ENCODE data around the gene FCRL5.
"Not testable (repeated sequence)": the region's sequence is repeated elsewhere in the genome, so short reads cannot be mapped to it uniquely, and the experiment has no call there.

The FCRL5 gene

GRCh38 chr1:157487504-157487903 lies 64.8 kb downstream of the FCRL5 start:
- no peak for DNase-seq (ENCODE audit: low read depth in 2 of 2)

GRCh38 chr1:157487096-157487495 lies 65.2 kb downstream of the FCRL5 start:
- no peak for DNase-seq (ENCODE audit: low read depth in 2 of 2)

GRCh38 chr1:157486400-157486799 lies 65.9 kb downstream of the FCRL5 start:
- not testable (repeated sequence) for DNase-seq (ENCODE audit: low read depth in 2 of 2)

- no peak for DNase-seq (ENCODE audit: low read depth in 2 of 2)
These were observed 66.5 kb downstream of the FCRL5 start for GRCh38 chr1:157485793-157486192.

GRCh38 chr1:157484573-157484972 lies 67.7 kb downstream of the FCRL5 start:
- no peak for DNase-seq (ENCODE audit: low read depth in 2 of 2)

GRCh38 chr1:157483635-157484034 lies 68.7 kb downstream of the FCRL5 start:
- no peak for DNase-seq (ENCODE audit: low read depth in 2 of 2)

GRCh38 chr1:157482717-157483116 lies 69.6 kb downstream of the FCRL5 start:
- DNase-seq (ENCODE audit: low read depth in 2 of 2): no peak

GRCh38 chr1:157482174-157482573 lies 70.1 kb downstream of the FCRL5 start:
- DNase-seq (ENCODE audit: low read depth in 2 of 2): no peak

GRCh38 chr1:157478030-157478429 lies 74.3 kb downstream of the FCRL5 start:
- no peak for DNase-seq (ENCODE audit: low read depth in 2 of 2)

GRCh38 chr1:157477419-157477818 lies 74.9 kb downstream of the FCRL5 start:
- DNase-seq (ENCODE audit: low read depth in 2 of 2): no peak

GRCh38 chr1:157472959-157473358 lies 79.4 kb downstream of the FCRL5 start:
- DNase-seq (ENCODE audit: low read depth in 2 of 2): no peak

GRCh38 chr1:157472056-157472701 lies 80.1 kb downstream of the FCRL5 start:
- DNase-seq (ENCODE audit: low read depth in 2 of 2): no peak

- DNase-seq (ENCODE audit: low read depth in 2 of 2): no peak
These were observed 80.8 kb downstream of the FCRL5 start for GRCh38 chr1:157471531-157471930.

- DNase-seq (ENCODE audit: low read depth in 2 of 2): no peak
These were observed 82.3 kb downstream of the FCRL5 start for GRCh38 chr1:157469752-157470675.

- no peak for DNase-seq (ENCODE audit: low read depth in 2 of 2)
These were observed 83.0 kb downstream of the FCRL5 start for GRCh38 chr1:157469300-157469699.

GRCh38 chr1:157466011-157466410 lies 86.3 kb downstream of the FCRL5 start:
- no peak for DNase-seq (ENCODE audit: low read depth in 2 of 2)
